HepG2 (cell line): ENCODE results near the gene AHCYL2. TPM values are rescaled to one million over a fixed set of nuclear protein-coding genes. Genes with fewer than 3 reads are reported as not detected.
A peak's percentile ranks its signal among the peaks of the same experiment; 100 is the strongest.

ENCODE experiments used
- CTCF ChIP-seq: sonication (generic); formaldehyde crosslinking; IDR thresholded peaks from 2 replicates; pipeline ENCODE4 v1.5.0; 2020; ENCODE audit warnings: mild to moderate bottlenecking, missing genetic modification reagents, moderate library complexity
- ELF3 ChIP-seq: IDR thresholded peaks from 2 replicates; pipeline ENCODE4 v1.6.1; 2016; ENCODE audit warnings: missing genetic modification reagents, missing compliant biosample characterization
- GABPB1 ChIP-seq: IDR thresholded peaks from 2 replicates; pipeline ENCODE4 v1.6.1; 2016; ENCODE audit warnings: mild to moderate bottlenecking, missing genetic modification reagents, moderate library complexity, missing compliant biosample characterization
- GATAD2A ChIP-seq: IDR thresholded peaks from 2 replicates; pipeline ENCODE4 v1.6.1; 2016
- HHEX ChIP-seq: IDR thresholded peaks from 2 replicates; pipeline ENCODE4 v1.6.1; 2016; ENCODE audit warnings: control low read depth
- HNRNPLL ChIP-seq: fragments of 200-400 bp; formaldehyde crosslinking; IDR thresholded peaks from 2 replicates; pipeline ENCODE4 v1.6.1; 2017; ENCODE audit warnings: mild to moderate bottlenecking, low read depth, low read length; ENCODE audit not compliant: poor library complexity, severe bottlenecking
- NFKB2 ChIP-seq: sonication (generic); formaldehyde crosslinking; IDR thresholded peaks from 2 replicates; pipeline ENCODE4 v1.4.0; 2020; ENCODE audit warnings: missing genetic modification reagents, borderline replicate concordance
- NONO ChIP-seq, 2 experiments: fragments of 450-650 bp in 1 of 2; sonication (generic) in 1 of 2; formaldehyde crosslinking in 1 of 2; IDR thresholded peaks in 1 of 2; conservative IDR thresholded peaks in 1 of 2; 2 replicates each; pipeline versions ENCODE4 v1.6.1 to v1.8.0; 2017 to 2022; ENCODE audit warnings: mild to moderate bottlenecking in 1 of 2, missing genetic modification reagents in 1 of 2, moderate library complexity in 1 of 2
- PCBP2 ChIP-seq: fragments of 200-400 bp; formaldehyde crosslinking; optimal IDR thresholded peaks from 2 replicates; pipeline ENCODE3; 2018; ENCODE audit warnings: low read length, low read depth; ENCODE audit not compliant: poor library complexity, severe bottlenecking
- SOX13 ChIP-seq, 3 experiments: fragments of 450-650 bp in 1 of 3; sonication (generic) in 1 of 3; formaldehyde crosslinking in 1 of 3; IDR thresholded peaks in 2 of 3; conservative IDR thresholded peaks in 1 of 3; 2 replicates each; pipeline versions ENCODE4 v1.5.0 to v1.6.1; 2016 to 2020; ENCODE audit warnings: antibody characterized with exemption in 1 of 3, mild to moderate bottlenecking in 1 of 3, missing compliant biosample characterization in 1 of 3, missing genetic modification reagents in 1 of 3, moderate library complexity in 1 of 3
- SOX6 ChIP-seq, 2 experiments: fragments of 450-650 bp in 1 of 2; sonication (generic) in 1 of 2; formaldehyde crosslinking in 1 of 2; IDR thresholded peaks; 2 replicates each; pipeline versions ENCODE4 v1.4.0 to v1.6.1; 2017 to 2020; ENCODE audit warnings: antibody characterized with exemption in 1 of 2, mild to moderate bottlenecking in 1 of 2, missing genetic modification reagents in 1 of 2
- TFDP1 ChIP-seq: IDR thresholded peaks from 2 replicates; pipeline ENCODE4 v1.6.1; 2016; ENCODE audit warnings: missing compliant biosample characterization, missing genetic modification reagents, borderline replicate concordance
- THRA ChIP-seq: sonication (generic); formaldehyde crosslinking; IDR thresholded peaks from 2 replicates; pipeline ENCODE4 v1.4.0; 2020; ENCODE audit warnings: missing genetic modification reagents, borderline replicate concordance
- TMF1 ChIP-seq: sonication (generic); formaldehyde crosslinking; IDR thresholded peaks from 2 replicates; pipeline ENCODE4 v1.8.1; 2022; ENCODE audit warnings: low read depth, missing genetic modification reagents
- ZC3H13 ChIP-seq: sonication (generic); formaldehyde crosslinking; IDR thresholded peaks from 2 replicates; pipeline ENCODE4 v1.8.1; 2023; ENCODE audit warnings: mild to moderate bottlenecking, missing genetic modification reagents, moderate library complexity
- ZFP41 ChIP-seq: sonication (generic); formaldehyde crosslinking; IDR thresholded peaks from 2 replicates; pipeline ENCODE4 v1.4.0; 2020; ENCODE audit warnings: mild to moderate bottlenecking, missing genetic modification reagents, borderline replicate concordance
- ZNF292 ChIP-seq: sonication (generic); formaldehyde crosslinking; IDR thresholded peaks from 2 replicates; pipeline ENCODE4 v1.8.1; 2022; ENCODE audit warnings: mild to moderate bottlenecking, low read depth, missing genetic modification reagents, borderline replicate concordance
- ZNF547 ChIP-seq: sonication (generic); formaldehyde crosslinking; IDR thresholded peaks from 2 replicates; pipeline ENCODE4 v1.5.1; 2020; ENCODE audit warnings: mild to moderate bottlenecking, missing genetic modification reagents
- ZNF724P ChIP-seq: sonication (generic); formaldehyde crosslinking; IDR thresholded peaks from 2 replicates; pipeline ENCODE4 v1.8.0; 2022; ENCODE audit warnings: missing genetic modification reagents, borderline replicate concordance
- ZNF792 ChIP-seq: IDR thresholded peaks from 2 replicates; pipeline ENCODE4 v1.6.1; 2016
- polyA plus RNA-seq, 8 experiments: library from polyadenylated mRNA; depleted of rRNA in 3 of 8; stranded (reverse) in 7 of 8; unstranded in 1 of 8; fragments of >200 nt; fragmentation: Illumina TruSeq in 4 of 8; extraction: Trizol in 4 of 8; gene quantifications; 2 replicates each; pipeline versions ENCODE4 v1.2.1 to v1.2.3, GENCODE V29; 2011 to 2016; ENCODE audit warnings: low read depth in 4 of 8, missing spikeins in 1 of 8, mixed read lengths in 1 of 8; ENCODE audit not compliant: insufficient read depth in 1 of 8
- total RNA-seq, 5 experiments: library from RNA; depleted of rRNA; stranded (reverse); fragments of >200 nt; fragmentation: Illumina TruSeq; extraction: Trizol; gene quantifications; 2 replicates each; pipeline ENCODE4 v1.2.3, GENCODE V29; 2016; ENCODE audit warnings: low read depth in 1 of 5
- TF ChIP-seq, protein P1 (sequence below): sonication (generic); formaldehyde crosslinking; IDR thresholded peaks from 2 replicates; pipeline ENCODE4 v1.9.0; 2022; ENCODE audit warnings: missing genetic modification reagents, mild to moderate bottlenecking, borderline replicate concordance

The AHCYL2 gene
- total and polyA plus RNA-seq, 2 of the 13 experiments (the other 11 are each of a cell fraction or from before 2014, with no cell fraction given) = 9.5 to 14.7 TPM

- TF ChIP-seq SOX13 (IDR thresholded peaks at IDR 0.05) (no peak), SOX13 (CRISPR knock-in tag; conservative IDR thresholded peaks at IDR 0.05 in 1 of 2, IDR thresholded peaks at IDR 0.05 in 1 of 2) (peak in 1 of 2 experiments; percentile 48; a peak in 1 of 4 replicates), CTCF (CRISPR knock-in tag) (peak; percentile 96), SOX6 (IDR thresholded peaks at IDR 0.05) (no peak), SOX6 (CRISPR knock-in tag; IDR thresholded peaks at IDR 0.05) (peak; percentile 30; the same call in 1 of the 2 replicates), PCBP2 (no peak), ZC3H13 (CRISPR knock-in tag) (no peak), ZNF292 (peak; percentile 81; the same call in 1 of the 2 replicates), NFKB2 (CRISPR knock-in tag) (peak; percentile 63; the same call in 1 of the 2 replicates), HNRNPLL (no peak), HHEX (CRISPR knock-in tag) (no peak), ELF3 (CRISPR knock-in tag) (peak; percentile 35; the same call in 1 of the 2 replicates), ZFP41 (CRISPR knock-in tag) (no peak), ZNF724P (CRISPR knock-in tag) (peak; percentile 38; the same call in 1 of the 2 replicates), TMF1 (CRISPR knock-in tag) (0 out of 2 replicates have a peak, but pooled peaks have one; percentile 34), ZNF547 (peak; percentile 73; the same call in 1 of the 2 replicates), ZNF792 (peak; percentile 50; the same call in 1 of the 2 replicates), GABPB1 (CRISPR knock-in tag) (no peak), NONO (IDR thresholded peaks at IDR 0.05) (no peak), NONO (CRISPR knock-in tag; conservative IDR thresholded peaks at IDR 0.05) (peak; percentile 62), GATAD2A (CRISPR knock-in tag) (0 out of 2 replicates have a peak, but pooled peaks have one; percentile 16), THRA (CRISPR knock-in tag) (0 out of 2 replicates have a peak, but pooled peaks have one; percentile 44), TFDP1 (CRISPR knock-in tag) (peak; percentile 56; the same call in 1 of the 2 replicates)
- TF ChIP-seq, protein P1, sequence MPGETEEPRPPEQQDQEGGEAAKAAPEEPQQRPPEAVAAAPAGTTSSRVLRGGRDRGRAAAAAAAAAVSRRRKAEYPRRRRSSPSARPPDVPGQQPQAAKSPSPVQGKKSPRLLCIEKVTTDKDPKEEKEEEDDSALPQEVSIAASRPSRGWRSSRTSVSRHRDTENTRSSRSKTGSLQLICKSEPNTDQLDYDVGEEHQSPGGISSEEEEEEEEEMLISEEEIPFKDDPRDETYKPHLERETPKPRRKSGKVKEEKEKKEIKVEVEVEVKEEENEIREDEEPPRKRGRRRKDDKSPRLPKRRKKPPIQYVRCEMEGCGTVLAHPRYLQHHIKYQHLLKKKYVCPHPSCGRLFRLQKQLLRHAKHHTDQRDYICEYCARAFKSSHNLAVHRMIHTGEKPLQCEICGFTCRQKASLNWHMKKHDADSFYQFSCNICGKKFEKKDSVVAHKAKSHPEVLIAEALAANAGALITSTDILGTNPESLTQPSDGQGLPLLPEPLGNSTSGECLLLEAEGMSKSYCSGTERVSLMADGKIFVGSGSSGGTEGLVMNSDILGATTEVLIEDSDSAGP (CRISPR knock-in tag) = peak; percentile 41; the same call in 1 of the 2 replicates
Observed at GRCh38 chr7:129213828-129214227, 11.0 kb upstream of the AHCYL2 start (continued).
